CD14-positive monocyte (primary cell): ENCODE data around the gene EPN1. TPM values are rescaled to one million over a fixed set of nuclear protein-coding genes. Genes with fewer than 3 reads are reported as not detected.

Source experiments
- DNase-seq, 3 donors: peaks; one replicate each; pipeline ENCODE4 v3.0.0-alpha.2; 2011 to 2022
- H2AFZ ChIP-seq: 2 replicates; pipeline ENCODE4 v1.6.0; 2012; ENCODE audit warnings: mild to moderate bottlenecking, low read depth, low read length, inconsistent platforms; ENCODE audit not compliant: insufficient read depth, poor library complexity, severe bottlenecking
- H3K27ac ChIP-seq, 2 donors: 1 replicate in 1 of 2; 2 replicates in 1 of 2; pipeline ENCODE4 v1.5.1; 2012 to 2013; ENCODE audit warnings: low read length in 2 of 2, control low read depth in 1 of 2, inconsistent platforms in 1 of 2, low read depth in 1 of 2, mild to moderate bottlenecking in 1 of 2
- H3K27me3 ChIP-seq, 2 donors: one replicate each; pipeline versions ENCODE4 v1.6.0 to v1.6.1; 2011 to 2013; ENCODE audit warnings: low read length in 2 of 2; ENCODE audit not compliant: control insufficient read depth in 2 of 2, insufficient read depth in 2 of 2
- H3K36me3 ChIP-seq, 2 donors: replicated peaks in 1 of 2; 1 replicate in 1 of 2; 2 replicates in 1 of 2; pipeline versions ENCODE4 v1.5.1 to v1.6.1; 2012 to 2013; ENCODE audit warnings: low read length in 2 of 2, control low read depth in 1 of 2, inconsistent platforms in 1 of 2, mild to moderate bottlenecking in 1 of 2; ENCODE audit not compliant: insufficient read depth in 2 of 2, control insufficient read depth in 1 of 2
- H3K4me1 ChIP-seq, 2 donors: 1 replicate in 1 of 2; 2 replicates in 1 of 2; pipeline versions ENCODE4 v1.5.1 to v1.6.1; 2012 to 2013; ENCODE audit warnings: low read length in 2 of 2, control low read depth in 1 of 2, inconsistent platforms in 1 of 2, mild to moderate bottlenecking in 1 of 2, moderate library complexity in 1 of 2; ENCODE audit not compliant: insufficient read depth in 2 of 2, control insufficient read depth in 1 of 2
- H3K4me2 ChIP-seq: replicated peaks from 2 replicates; pipeline ENCODE3; 2012; ENCODE audit warnings: low read length, moderate library complexity, mild to moderate bottlenecking; ENCODE audit not compliant: poor library complexity, severe bottlenecking; ENCODE audit errors: extremely low read depth
- H3K4me3 ChIP-seq, 3 experiments: fragments of 200-600 bp in 1 of 3; sonication (generic) in 1 of 3; replicated peaks in 1 of 3; 1 replicate in 2 of 3; 2 replicates in 1 of 3; pipeline ENCODE4 v1.5.1; 2011 to 2013; ENCODE audit warnings: low read length in 3 of 3, mild to moderate bottlenecking in 3 of 3, control low read depth in 2 of 3, low read depth in 2 of 3, inconsistent platforms in 1 of 3, moderate library complexity in 1 of 3
- H3K79me2 ChIP-seq: 2 replicates; pipeline ENCODE4 v1.6.0; 2012; ENCODE audit warnings: mild to moderate bottlenecking, control low read depth, inconsistent platforms, low read length, moderate library complexity; ENCODE audit not compliant: insufficient read depth
- H3K9ac ChIP-seq: 2 replicates; pipeline ENCODE4 v1.6.0; 2017; ENCODE audit warnings: low read length, mild to moderate bottlenecking; ENCODE audit not compliant: insufficient read depth, poor library complexity, severe bottlenecking
- H3K9me3 ChIP-seq, 2 donors: replicated peaks in 1 of 2; 1 replicate in 1 of 2; 2 replicates in 1 of 2; pipeline versions ENCODE4 v1.5.1 to v1.6.1; 2012 to 2013; ENCODE audit warnings: low read length in 2 of 2, control low read depth in 1 of 2; ENCODE audit not compliant: control insufficient read depth in 1 of 2, insufficient read depth in 1 of 2
- H4K20me1 ChIP-seq: 2 replicates; pipeline ENCODE4 v1.6.0; 2012; ENCODE audit warnings: mild to moderate bottlenecking, low read length, control low read depth, moderate library complexity; ENCODE audit not compliant: insufficient read depth
- H3K27ac Mint-ChIP-seq, 7 donors: one replicate each; pipeline ENCODE4 v1.8.0; 2020; ENCODE audit warnings: mild to moderate bottlenecking in 7 of 7, mixed read lengths in 7 of 7, moderate library complexity in 6 of 7, inconsistent platforms in 2 of 7
- H3K27me3 Mint-ChIP-seq, 3 donors: one replicate each; pipeline ENCODE4 v1.8.0; 2021 to 2022; ENCODE audit warnings: low read depth in 3 of 3, mild to moderate bottlenecking in 3 of 3, mixed read lengths in 3 of 3, moderate library complexity in 3 of 3, inconsistent platforms in 1 of 3
- H3K36me3 Mint-ChIP-seq, 2 donors: one replicate each; pipeline ENCODE4 v1.8.0; 2020; ENCODE audit warnings: mixed read lengths in 2 of 2, inconsistent platforms in 1 of 2, mild to moderate bottlenecking in 1 of 2
- H3K4me1 Mint-ChIP-seq: one replicate; pipeline ENCODE4 v1.8.0; 2020; ENCODE audit warnings: mild to moderate bottlenecking, mixed read lengths
- H3K4me3 Mint-ChIP-seq, 2 donors: one replicate each; pipeline ENCODE4 v1.8.0; 2020; ENCODE audit warnings: mild to moderate bottlenecking in 2 of 2, mixed read lengths in 2 of 2, moderate library complexity in 1 of 2
- H3K9me3 Mint-ChIP-seq, 7 donors: one replicate each; pipeline ENCODE4 v1.8.0; 2020 to 2022; ENCODE audit warnings: mixed read lengths in 7 of 7, mild to moderate bottlenecking in 6 of 7, moderate library complexity in 6 of 7, inconsistent platforms in 2 of 7
- WGBS: methylation state at CpG from one replicate; pipeline ENCODE4 v1.1.5; 2013; ENCODE audit warnings: missing lambda C conversion rate; ENCODE audit not compliant: insufficient coverage; 5-methylcytosine and 5-hydroxymethylcytosine counted together
- intact Hi-C, 2 donors: fragments of 100-400 bp; cut with micrococcal nuclease; formaldehyde crosslinking; loops; one replicate each; pipeline versions ENCODE4 v1.15.0 to v1.15.1; 2023
- polyA plus RNA-seq, 3 donors: library from polyadenylated mRNA; depleted of rRNA in 1 of 3; unstranded in 2 of 3; stranded (reverse) in 1 of 3; fragments of 300-500 nt in 2 of 3; fragments of >200 nt in 1 of 3; fragmentation: Illumina TruSeq in 2 of 3; gene quantifications; 1 replicate in 2 of 3; 2 replicates in 1 of 3; pipeline ENCODE4 v1.2.3, GENCODE V29; 2012 to 2021
- TF ChIP-seq, protein P1 (sequence below): fragments of 200-600 bp; IDR thresholded peaks from one replicate; pipeline ENCODE4 v1.8.0; 2022; ENCODE audit warnings: antibody characterized with exemption, mild to moderate bottlenecking

EPN1 gene
- polyA plus RNA-seq, 3 donors: 18.7 to 75.2 (median 19.2) TPM

GRCh38 chr19:55711719-55712118 lies 36.7 kb downstream of the EPN1 start:
- no peak for DNase-seq
- H3K36me3 Mint-ChIP-seq: no peaks in the 10 kb centered on the region
- no peak overlapping the region for H3K4me3 ChIP-seq
- 81% methylated on average over 18 of the region's 18 CpGs for WGBS
- peaks cover 0 to 4% of the 10 kb centered on the region in 2 donors for H3K27me3 ChIP-seq
- H3K9me3 ChIP-seq: peaks cover 3 to 4% of the 10 kb centered on the region in 2 donors
- H3K79me2 ChIP-seq: no peaks in the 10 kb centered on the region
- H4K20me1 ChIP-seq: no peaks in the 10 kb centered on the region
- H3K4me2 ChIP-seq: no peak overlapping the region
- no peaks in the 10 kb centered on the region for H3K4me1 Mint-ChIP-seq
- H3K36me3 ChIP-seq: no peaks in the 10 kb centered on the region
- H2AFZ ChIP-seq: no peak overlapping the region
- no peak overlapping the region for H3K9ac ChIP-seq
- peaks cover 0 to 17% (median 6%) of the 10 kb centered on the region in 3 donors for H3K27me3 Mint-ChIP-seq
- H3K4me3 Mint-ChIP-seq: no peak overlapping the region
- no peak overlapping the region for H3K27ac ChIP-seq
- peak overlapping the region in 1 of 7 donors; percentile 30 for H3K27ac Mint-ChIP-seq
- H3K9me3 Mint-ChIP-seq: peaks cover 2 to 31% (median 12%) of the 10 kb centered on the region in 7 donors
- TF ChIP-seq, protein P1, sequence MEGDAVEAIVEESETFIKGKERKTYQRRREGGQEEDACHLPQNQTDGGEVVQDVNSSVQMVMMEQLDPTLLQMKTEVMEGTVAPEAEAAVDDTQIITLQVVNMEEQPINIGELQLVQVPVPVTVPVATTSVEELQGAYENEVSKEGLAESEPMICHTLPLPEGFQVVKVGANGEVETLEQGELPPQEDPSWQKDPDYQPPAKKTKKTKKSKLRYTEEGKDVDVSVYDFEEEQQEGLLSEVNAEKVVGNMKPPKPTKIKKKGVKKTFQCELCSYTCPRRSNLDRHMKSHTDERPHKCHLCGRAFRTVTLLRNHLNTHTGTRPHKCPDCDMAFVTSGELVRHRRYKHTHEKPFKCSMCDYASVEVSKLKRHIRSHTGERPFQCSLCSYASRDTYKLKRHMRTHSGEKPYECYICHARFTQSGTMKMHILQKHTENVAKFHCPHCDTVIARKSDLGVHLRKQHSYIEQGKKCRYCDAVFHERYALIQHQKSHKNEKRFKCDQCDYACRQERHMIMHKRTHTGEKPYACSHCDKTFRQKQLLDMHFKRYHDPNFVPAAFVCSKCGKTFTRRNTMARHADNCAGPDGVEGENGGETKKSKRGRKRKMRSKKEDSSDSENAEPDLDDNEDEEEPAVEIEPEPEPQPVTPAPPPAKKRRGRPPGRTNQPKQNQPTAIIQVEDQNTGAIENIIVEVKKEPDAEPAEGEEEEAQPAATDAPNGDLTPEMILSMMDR: no peak
- no peaks in the 10 kb centered on the region for H3K4me1 ChIP-seq
- intact Hi-C loops: no loop called here

- H3K79me2 ChIP-seq: no peaks in the 10 kb centered on the region
- intact Hi-C loops: no loop called here
- H3K36me3 Mint-ChIP-seq: no peaks in the 10 kb centered on the region
- H3K4me3 ChIP-seq: no peak overlapping the region
- no peaks in the 10 kb centered on the region for H3K4me1 ChIP-seq
- peaks cover 6 to 19% (median 6%) of the 10 kb centered on the region in 3 donors for H3K27me3 Mint-ChIP-seq
- H2AFZ ChIP-seq: no peak overlapping the region
- H3K9me3 ChIP-seq: peaks cover 3 to 4% of the 10 kb centered on the region in 2 donors
- no peak overlapping the region for H3K9ac ChIP-seq
- peaks cover 2 to 35% (median 19%) of the 10 kb centered on the region in 7 donors for H3K9me3 Mint-ChIP-seq
- no peak overlapping the region for H3K4me3 Mint-ChIP-seq
- no peak overlapping the region for H3K4me2 ChIP-seq
- peaks cover 0 to 4% of the 10 kb centered on the region in 2 donors for H3K27me3 ChIP-seq
- no peaks in the 10 kb centered on the region for H3K36me3 ChIP-seq
- no peaks in the 10 kb centered on the region for H3K4me1 Mint-ChIP-seq
- H4K20me1 ChIP-seq: no peaks in the 10 kb centered on the region
- no CpG with 5 or more reads among the region's 3 CpGs for WGBS
- no peak for DNase-seq
- H3K27ac ChIP-seq: no peak overlapping the region
- H3K27ac Mint-ChIP-seq: no peak overlapping the region
- TF ChIP-seq, protein P1: no peak
Observed at GRCh38 chr19:55712804-55713631, 38.0 kb downstream of the EPN1 start.
